ENCODE results near the gene MTRF1L. TPM values are rescaled to one million over a fixed set of nuclear protein-coding genes. Genes with fewer than 3 reads are reported as not detected.

MTRF1L gene
- polyA plus RNA-seq, 1 of the 3 experiments (the other 2 are of a cell fraction), result 7.7 TPM

DNA sequence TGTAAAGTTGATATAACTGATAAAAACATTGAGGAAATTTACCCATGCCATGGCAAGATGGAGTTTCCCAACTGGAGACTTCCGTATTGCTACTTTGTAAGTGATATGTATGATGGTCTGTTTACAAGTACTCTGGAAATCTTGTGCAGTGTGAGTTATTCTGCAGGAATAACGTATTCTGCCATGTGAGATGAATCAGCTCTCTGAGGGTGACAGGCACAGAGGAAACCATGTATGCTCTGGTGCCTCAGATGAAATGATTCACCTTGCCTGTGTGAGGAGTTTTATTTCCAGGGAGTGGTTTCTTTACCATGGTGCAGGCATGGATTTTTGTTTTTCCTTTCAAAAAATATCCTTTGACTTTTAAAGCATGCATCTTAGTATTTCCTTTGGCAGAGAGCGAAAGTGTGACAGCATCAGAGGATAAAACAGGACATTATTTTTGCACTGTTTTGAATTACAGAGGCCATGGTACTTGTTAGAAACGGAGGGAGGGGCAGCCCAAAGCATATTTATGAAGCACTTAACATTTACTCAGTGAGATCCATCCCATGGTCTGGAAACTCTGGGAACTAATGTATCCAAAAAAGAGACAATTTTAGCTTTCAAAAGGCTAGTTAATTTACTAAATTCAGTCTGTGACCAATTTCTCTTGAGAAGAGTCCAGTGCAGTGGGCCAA lies 36.0 kb upstream of the MTRF1L start:
- no peak overlapping the region for H3K9ac ChIP-seq
- H3K27me3 ChIP-seq (ENCODE audit: insufficient read depth), result no peaks in the 10 kb centered on the region
- peaks cover 10 to 18% of the 10 kb centered on the region in 2 experiments for H3K36me3 ChIP-seq (replicated peaks in 1 of 2; ENCODE audit: control insufficient read depth in 1 of 2, insufficient read depth in 2 of 2, low read length in 1 of 2)
- 72% methylated on average over 4 of the region's 4 CpGs for WGBS (ENCODE audit: low lambda C conversion rate)
- no peak for TF ChIP-seq GATA2 (CRISPR knock-in tag; IDR thresholded peaks at IDR 0.05)
- no peak for TF ChIP-seq POLR2AphosphoS5 (IDR thresholded peaks at IDR 0.05; ENCODE audit: low read depth, low read length)
- TF ChIP-seq FOSL2 (IDR thresholded peaks at IDR 0.05; ENCODE audit: borderline replicate concordance, low read depth), result 0 out of 2 replicates have a peak, but pooled peaks have one; percentile 15
- TF ChIP-seq, protein P1, sequence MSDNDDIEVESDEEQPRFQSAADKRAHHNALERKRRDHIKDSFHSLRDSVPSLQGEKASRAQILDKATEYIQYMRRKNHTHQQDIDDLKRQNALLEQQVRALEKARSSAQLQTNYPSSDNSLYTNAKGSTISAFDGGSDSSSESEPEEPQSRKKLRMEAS (IDR thresholded peaks at IDR 0.05; ENCODE audit: low read depth), result 0 out of 2 replicates have a peak, but pooled peaks have one; percentile 27
- no peak for TF ChIP-seq RXRA (IDR thresholded peaks at IDR 0.05; ENCODE audit: borderline replicate concordance, low read depth)
- 0 out of 4 replicates have a peak overlapping the region, but pooled peaks of 1 of the 2 experiments have one; percentile 27 for H3K27ac ChIP-seq (ENCODE audit: low read depth in 2 of 2, low read length in 1 of 2)
- H3K4me1 ChIP-seq (ENCODE audit: control insufficient read depth in 1 of 2, insufficient read depth in 2 of 2, low read depth in 1 of 2, low read length in 1 of 2), result no peaks in the 10 kb centered on the region
- no peaks in the 10 kb centered on the region for H4K20me1 ChIP-seq (ENCODE audit: insufficient read depth)
- no peaks in the 10 kb centered on the region for H3K9me2 ChIP-seq
- peak overlapping the region; percentile 8; the same call in 1 of the 2 replicates for H3K4me2 ChIP-seq
- DNase-seq, result no peak
- no peak overlapping the region for H2AFZ ChIP-seq (ENCODE audit: low read depth)
- ChIA-PET CTCF (interaction anchor here (1.2 to 1.6 kb wide), 2 partner anchors 152 to 274 kb away, joined by 3 read pairs; no protein-coding TSS in a partner anchor), POLR2A (no interaction called here)
- H3K4me3 ChIP-seq (ENCODE audit: low read depth in 2 of 2, low read length in 1 of 2), result no peak overlapping the region
- H3F3A ChIP-seq (replicated peaks; ENCODE audit: insufficient read depth), result no peaks in the 10 kb centered on the region
- H3K79me2 ChIP-seq (ENCODE audit: insufficient read depth), result no peaks in the 10 kb centered on the region
- H3K9me3 ChIP-seq, result no peaks in the 10 kb centered on the region

DNA sequence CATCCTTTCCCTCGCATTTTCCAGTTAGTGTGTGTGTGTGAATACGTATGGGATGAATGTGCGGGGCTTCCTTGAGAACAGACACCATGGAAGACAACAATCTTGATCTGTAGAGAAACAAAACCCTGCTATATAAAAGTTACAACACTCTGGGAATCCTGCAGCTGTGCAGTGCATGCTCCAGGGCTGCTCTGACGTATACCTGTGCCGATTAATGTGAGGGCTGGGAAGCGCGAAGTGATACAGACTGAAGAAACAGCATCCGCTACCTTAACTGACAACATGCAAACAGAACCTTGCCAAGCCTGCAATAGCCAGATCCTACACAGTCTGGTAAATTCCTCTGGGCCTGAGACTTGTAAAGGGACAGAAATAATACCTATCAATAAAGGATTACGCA lies 31.6 kb upstream of the MTRF1L start:
- no peak overlapping the region for H3K4me3 ChIP-seq (ENCODE audit: low read depth in 2 of 2, low read length in 1 of 2)

More for the DNA sequence above, 31.6 kb upstream of the MTRF1L start:
- H3K36me3 ChIP-seq (replicated peaks in 1 of 2; ENCODE audit: control insufficient read depth in 1 of 2, insufficient read depth in 2 of 2, low read length in 1 of 2), result peaks cover 0 to 3% of the 10 kb centered on the region in 2 experiments
- 95% methylated on average over 9 of the region's 9 CpGs for WGBS (ENCODE audit: low lambda C conversion rate)
- POLR2A ChIA-PET, result no interaction called here
- no peaks in the 10 kb centered on the region for H3K9me2 ChIP-seq
- H2AFZ ChIP-seq (ENCODE audit: low read depth), result no peak overlapping the region
- H3K27me3 ChIP-seq (ENCODE audit: insufficient read depth), result no peaks in the 10 kb centered on the region
- no peak overlapping the region for H3K4me2 ChIP-seq
- no peak overlapping the region for H3K9ac ChIP-seq
- no peaks in the 10 kb centered on the region for H4K20me1 ChIP-seq (ENCODE audit: insufficient read depth)
- H3K9me3 ChIP-seq, result no peaks in the 10 kb centered on the region
- H3F3A ChIP-seq (replicated peaks; ENCODE audit: insufficient read depth), result peaks cover 6% of the 10 kb centered on the region
- no peak overlapping the region for H3K27ac ChIP-seq (ENCODE audit: low read depth in 2 of 2, low read length in 1 of 2)
- no peak for DNase-seq
- CTCF ChIA-PET, result interaction anchor here (1.3 to 1.6 kb wide), 3 partner anchors 9 to 278 kb away, joined by 3 to 6 read pairs (median 5); no protein-coding TSS in a partner anchor
- TF ChIP-seq FOXJ3 (CRISPR knock-in tag; IDR thresholded peaks at IDR 0.05), result no peak
- no peak for TF ChIP-seq RFX5 (IDR thresholded peaks at IDR 0.05; ENCODE audit: low read length)
- TF ChIP-seq NFIC (IDR thresholded peaks at IDR 0.05; ENCODE audit: borderline replicate concordance), result no peak
- no peak for TF ChIP-seq EZH2phosphoT487 (IDR thresholded peaks at IDR 0.05; ENCODE audit: borderline replicate concordance, low read depth)
- TF ChIP-seq GABPA (IDR thresholded peaks at IDR 0.05; ENCODE audit: low read depth), result no peak
- TF ChIP-seq TAF1 (IDR thresholded peaks at IDR 0.05; ENCODE audit: borderline replicate concordance, low read depth, low read length), result no peak
- no peak for TF ChIP-seq GATA2 (CRISPR knock-in tag; IDR thresholded peaks at IDR 0.05)
- no peak for TF ChIP-seq EP300 (IDR thresholded peaks at IDR 0.05; ENCODE audit: borderline replicate concordance in 1 of 2, low read depth in 1 of 2, low read length in 1 of 2)
- TF ChIP-seq, protein P2, sequence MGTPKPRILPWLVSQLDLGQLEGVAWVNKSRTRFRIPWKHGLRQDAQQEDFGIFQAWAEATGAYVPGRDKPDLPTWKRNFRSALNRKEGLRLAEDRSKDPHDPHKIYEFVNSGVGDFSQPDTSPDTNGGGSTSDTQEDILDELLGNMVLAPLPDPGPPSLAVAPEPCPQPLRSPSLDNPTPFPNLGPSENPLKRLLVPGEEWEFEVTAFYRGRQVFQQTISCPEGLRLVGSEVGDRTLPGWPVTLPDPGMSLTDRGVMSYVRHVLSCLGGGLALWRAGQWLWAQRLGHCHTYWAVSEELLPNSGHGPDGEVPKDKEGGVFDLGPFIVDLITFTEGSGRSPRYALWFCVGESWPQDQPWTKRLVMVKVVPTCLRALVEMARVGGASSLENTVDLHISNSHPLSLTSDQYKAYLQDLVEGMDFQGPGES (IDR thresholded peaks at IDR 0.05; ENCODE audit: low read depth, low read length), result no peak
- TF ChIP-seq POLR2AphosphoS5 (IDR thresholded peaks at IDR 0.05; ENCODE audit: low read depth, low read length), result no peak
- no peak for TF ChIP-seq FOSL2 (IDR thresholded peaks at IDR 0.05; ENCODE audit: borderline replicate concordance, low read depth)
- no peak for TF ChIP-seq MXI1 (IDR thresholded peaks at IDR 0.05; ENCODE audit: low read depth, low read length)
- TF ChIP-seq, protein P3, sequence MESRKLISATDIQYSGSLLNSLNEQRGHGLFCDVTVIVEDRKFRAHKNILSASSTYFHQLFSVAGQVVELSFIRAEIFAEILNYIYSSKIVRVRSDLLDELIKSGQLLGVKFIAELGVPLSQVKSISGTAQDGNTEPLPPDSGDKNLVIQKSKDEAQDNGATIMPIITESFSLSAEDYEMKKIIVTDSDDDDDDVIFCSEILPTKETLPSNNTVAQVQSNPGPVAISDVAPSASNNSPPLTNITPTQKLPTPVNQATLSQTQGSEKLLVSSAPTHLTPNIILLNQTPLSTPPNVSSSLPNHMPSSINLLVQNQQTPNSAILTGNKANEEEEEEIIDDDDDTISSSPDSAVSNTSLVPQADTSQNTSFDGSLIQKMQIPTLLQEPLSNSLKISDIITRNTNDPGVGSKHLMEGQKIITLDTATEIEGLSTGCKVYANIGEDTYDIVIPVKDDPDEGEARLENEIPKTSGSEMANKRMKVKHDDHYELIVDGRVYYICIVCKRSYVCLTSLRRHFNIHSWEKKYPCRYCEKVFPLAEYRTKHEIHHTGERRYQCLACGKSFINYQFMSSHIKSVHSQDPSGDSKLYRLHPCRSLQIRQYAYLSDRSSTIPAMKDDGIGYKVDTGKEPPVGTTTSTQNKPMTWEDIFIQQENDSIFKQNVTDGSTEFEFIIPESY (IDR thresholded peaks at IDR 0.05; ENCODE audit: borderline replicate concordance, low read depth), result no peak
- H3K79me2 ChIP-seq (ENCODE audit: insufficient read depth), result no peaks in the 10 kb centered on the region
- no peaks in the 10 kb centered on the region; a peak in 1 of 4 replicates for H3K4me1 ChIP-seq (ENCODE audit: control insufficient read depth in 1 of 2, insufficient read depth in 2 of 2, low read depth in 1 of 2, low read length in 1 of 2)

Measured in SK-N-SH (cell line).